ENCODE measurements around the gene RHO.
"Not testable (repeated sequence)": the region's sequence is repeated elsewhere in the genome, so short reads cannot be mapped to it uniquely, and the experiment has no call there.

Gene RHO

GRCh38 chr3:129539206-129539605 is 10.8 kb downstream of the RHO start:
- no peak for DNase-seq (ENCODE audit: low read depth)
- H3K4me3 ChIP-seq (ENCODE audit: low read depth, low read length), result no peak overlapping the region
- no peak for TF ChIP-seq CTCF (IDR thresholded peaks at IDR 0.05; ENCODE audit: insufficient read depth, low read depth, low read length, missing control alignments)

GRCh38 chr3:129540776-129541516 is 12.5 kb downstream of the RHO start:
- DNase-seq (ENCODE audit: low read depth), result no peak
- TF ChIP-seq CTCF (IDR thresholded peaks at IDR 0.05; ENCODE audit: insufficient read depth, low read depth, low read length, missing control alignments), result no peak
- no peak overlapping the region for H3K4me3 ChIP-seq (ENCODE audit: low read depth, low read length)

- no peak for TF ChIP-seq CTCF (IDR thresholded peaks at IDR 0.05; ENCODE audit: insufficient read depth, low read depth, low read length, missing control alignments)
- no peak overlapping the region for H3K4me3 ChIP-seq (ENCODE audit: low read depth, low read length)
- DNase-seq (ENCODE audit: low read depth), result no peak
Observed at GRCh38 chr3:129542747-129543146, 14.3 kb downstream of the RHO start.

- no peak for DNase-seq (ENCODE audit: low read depth)
- no peak for TF ChIP-seq CTCF (IDR thresholded peaks at IDR 0.05; ENCODE audit: insufficient read depth, low read depth, low read length, missing control alignments)
- H3K4me3 ChIP-seq (ENCODE audit: low read depth, low read length), result no peak within 1 kb of the TSS
Observed at GRCh38 chr3:129543156-129543790, 14.8 kb downstream of the RHO start, which contains the start of gene H1-8. Gene H1-8, plus strand, starts transcription at chr3:129543175. Its CDS starts 44 bp downstream, at chr3:129543219.

- TF ChIP-seq CTCF (IDR thresholded peaks at IDR 0.05; ENCODE audit: insufficient read depth, low read depth, low read length, missing control alignments), result no peak
- no peak overlapping the region for H3K4me3 ChIP-seq (ENCODE audit: low read depth, low read length)
- no peak for DNase-seq (ENCODE audit: low read depth)
Observed at GRCh38 chr3:129543999-129544398, 15.6 kb downstream of the RHO start.

GRCh38 chr3:129545951-129546350 is 17.5 kb downstream of the RHO start:
- DNase-seq (ENCODE audit: low read depth); H3K4me3 ChIP-seq (ENCODE audit: low read depth, low read length): not testable (repeated sequence)

- TF ChIP-seq CTCF (IDR thresholded peaks at IDR 0.05; ENCODE audit: insufficient read depth, low read depth, low read length, missing control alignments), result no peak
- H3K4me3 ChIP-seq (ENCODE audit: low read depth, low read length), result no peak overlapping the region
- DNase-seq (ENCODE audit: low read depth), result no peak
Observed at GRCh38 chr3:129547241-129547640, 18.8 kb downstream of the RHO start.

Measured in GM12865 (cell line).